ENCODE results near the gene SOCS7. TPM values are rescaled to one million over a fixed set of nuclear protein-coding genes. Genes with fewer than 3 reads are reported as not detected.

SOCS7 gene
- total RNA-seq, 2 experiments from 2014 or later = 18.0 to 18.9 TPM

DNA sequence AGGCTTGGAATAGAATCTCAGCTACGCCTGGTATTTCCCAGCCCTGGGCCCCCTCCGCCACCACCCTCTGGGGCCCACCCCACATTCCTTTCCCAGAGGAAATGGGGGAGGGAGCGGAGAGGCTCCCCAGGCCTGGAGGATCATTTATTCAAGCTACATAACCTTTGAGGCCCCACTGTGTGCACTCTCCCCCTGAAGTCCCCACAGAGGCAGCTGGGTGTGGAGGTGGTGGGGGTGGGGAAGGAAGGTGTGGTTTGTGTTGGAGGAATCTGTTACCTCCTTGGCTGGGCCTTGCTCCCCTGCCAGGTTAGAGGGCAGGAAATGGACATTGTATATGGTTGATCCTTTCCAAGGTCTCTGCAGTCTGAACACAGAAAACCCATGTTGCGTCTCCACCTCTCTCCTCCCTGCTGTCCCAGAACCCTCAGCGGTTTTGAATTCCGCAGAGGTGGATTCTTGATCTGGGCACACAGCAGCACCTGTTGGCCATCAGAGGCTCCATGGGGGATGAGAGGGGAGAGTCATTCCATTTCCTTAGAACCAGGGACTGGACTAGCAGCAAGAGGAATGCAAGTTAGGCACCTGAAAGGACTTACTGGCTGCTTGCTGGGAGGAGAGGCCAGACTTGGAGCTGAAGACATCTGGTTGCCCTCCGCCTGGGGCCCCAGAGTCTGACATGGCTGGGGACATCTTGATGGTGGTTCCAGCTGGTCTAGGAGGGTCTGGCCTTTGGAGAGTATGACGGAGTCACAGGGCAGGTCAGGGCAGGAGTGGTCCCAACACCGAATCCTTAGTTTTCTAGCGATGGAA is 99.6 kb downstream of the SOCS7 start:
- Mint-ChIP-seq H3K36me3 (ENCODE audit: low read depth) (no peaks in the 10 kb centered on the region), H3K9me3 (no peaks in the 10 kb centered on the region), H3K27me3 (peaks cover 30% of the 10 kb centered on the region), H3K27ac (no peak overlapping the region), H3K4me1 (ENCODE audit: low read depth) (peaks cover 12% of the 10 kb centered on the region), H3K4me3 (no peak overlapping the region)
- ChIA-PET CTCF (interaction anchor here (1.4 to 1.8 kb wide), 2 partner anchors 133 to 217 kb away, joined by 3 to 5 read pairs; no protein-coding TSS in a partner anchor), POLR2A (no interaction called here)
- no peak for DNase-seq
- intact Hi-C loops (cut with micrococcal nuclease) = no loop called here
- TF ChIP-seq, protein P1, sequence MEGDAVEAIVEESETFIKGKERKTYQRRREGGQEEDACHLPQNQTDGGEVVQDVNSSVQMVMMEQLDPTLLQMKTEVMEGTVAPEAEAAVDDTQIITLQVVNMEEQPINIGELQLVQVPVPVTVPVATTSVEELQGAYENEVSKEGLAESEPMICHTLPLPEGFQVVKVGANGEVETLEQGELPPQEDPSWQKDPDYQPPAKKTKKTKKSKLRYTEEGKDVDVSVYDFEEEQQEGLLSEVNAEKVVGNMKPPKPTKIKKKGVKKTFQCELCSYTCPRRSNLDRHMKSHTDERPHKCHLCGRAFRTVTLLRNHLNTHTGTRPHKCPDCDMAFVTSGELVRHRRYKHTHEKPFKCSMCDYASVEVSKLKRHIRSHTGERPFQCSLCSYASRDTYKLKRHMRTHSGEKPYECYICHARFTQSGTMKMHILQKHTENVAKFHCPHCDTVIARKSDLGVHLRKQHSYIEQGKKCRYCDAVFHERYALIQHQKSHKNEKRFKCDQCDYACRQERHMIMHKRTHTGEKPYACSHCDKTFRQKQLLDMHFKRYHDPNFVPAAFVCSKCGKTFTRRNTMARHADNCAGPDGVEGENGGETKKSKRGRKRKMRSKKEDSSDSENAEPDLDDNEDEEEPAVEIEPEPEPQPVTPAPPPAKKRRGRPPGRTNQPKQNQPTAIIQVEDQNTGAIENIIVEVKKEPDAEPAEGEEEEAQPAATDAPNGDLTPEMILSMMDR (IDR thresholded peaks at IDR 0.05) = no peak
- ATAC-seq = no peak

DNA sequence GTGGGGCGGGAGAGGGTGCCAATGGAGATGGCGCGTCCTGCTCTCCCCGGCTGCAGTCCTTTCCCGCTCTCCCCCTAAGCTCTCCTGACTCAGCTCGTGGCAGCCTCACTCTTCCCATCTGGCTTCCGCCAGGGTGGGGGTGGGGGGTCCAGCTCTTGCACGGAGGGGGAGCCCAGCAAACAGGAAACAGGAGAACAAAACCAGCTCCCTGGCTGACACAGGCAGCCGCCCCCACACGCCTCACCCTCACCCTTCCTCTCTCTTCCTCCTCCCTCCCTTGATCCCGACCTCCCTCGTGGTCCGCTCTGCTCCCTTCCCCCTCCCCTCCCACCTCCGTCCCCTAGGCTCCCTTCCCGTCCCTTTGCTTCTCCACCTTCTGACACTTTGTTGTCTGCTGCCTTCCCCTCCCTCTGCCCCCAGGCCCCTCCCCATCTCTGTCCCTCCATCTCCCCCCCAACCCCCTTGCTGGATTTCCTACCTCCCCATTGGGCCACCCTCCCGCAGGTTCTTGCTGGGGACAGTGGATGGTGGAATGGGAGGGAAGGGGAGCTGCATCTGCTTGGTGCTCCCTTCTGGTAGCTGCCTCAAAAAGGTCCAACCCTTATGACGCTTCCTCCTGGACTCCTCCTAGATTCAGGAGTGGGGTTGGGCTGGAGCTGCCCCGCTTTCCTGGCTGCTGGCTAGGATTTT is 100.3 kb downstream of the SOCS7 start:
- Mint-ChIP-seq H3K4me3 (no peak overlapping the region), H3K9me3 (no peaks in the 10 kb centered on the region), H3K27ac (no peak overlapping the region), H3K27me3 (peaks cover 30% of the 10 kb centered on the region), H3K36me3 (ENCODE audit: low read depth) (no peaks in the 10 kb centered on the region), H3K4me1 (ENCODE audit: low read depth) (peaks cover 12% of the 10 kb centered on the region)
- CTCF ChIA-PET = interaction anchor here (0.6 to 1.8 kb wide), 3 partner anchors 9 to 216 kb away, joined by 3 to 5 read pairs (median 3); no protein-coding TSS in a partner anchor
- POLR2A ChIA-PET = no interaction called here
- ATAC-seq = no peak
- no peak for DNase-seq
- TF ChIP-seq, protein P1 (IDR thresholded peaks at IDR 0.05) = no peak
- intact Hi-C loops (cut with micrococcal nuclease) = no loop called here

- intact Hi-C loops (cut with micrococcal nuclease) = no loop called here
- CTCF ChIA-PET = interaction anchor here (0.6 to 1.8 kb wide), 3 partner anchors 10 to 215 kb away, joined by 3 to 5 read pairs (median 3); no protein-coding TSS in a partner anchor
- H3K27me3 Mint-ChIP-seq = peaks cover 35% of the 10 kb centered on the region
- DNase-seq (no peak), ATAC-seq (no peak)
- peaks cover 12% of the 10 kb centered on the region for H3K4me1 Mint-ChIP-seq (ENCODE audit: low read depth)
- TF ChIP-seq, protein P1 (IDR thresholded peaks at IDR 0.05) = no peak
- H3K27ac Mint-ChIP-seq = no peak overlapping the region
- POLR2A ChIA-PET = no interaction called here
- no peaks in the 10 kb centered on the region for H3K9me3 Mint-ChIP-seq
- no peaks in the 10 kb centered on the region for H3K36me3 Mint-ChIP-seq (ENCODE audit: low read depth)
- H3K4me3 Mint-ChIP-seq = peak overlapping the region; percentile 10
Observed at GRCh38 chr17:38452719-38453118, 101.1 kb downstream of the SOCS7 start.

- intact Hi-C loops (cut with micrococcal nuclease) = no loop called here
- no peak for DNase-seq
- CTCF ChIA-PET = interaction anchor here (0.9 to 1.0 kb wide), 2 partner anchors 31 to 101 kb away, joined by 3 read pairs; no protein-coding TSS in a partner anchor
- H3K9me3 Mint-ChIP-seq = no peaks in the 10 kb centered on the region
- H3K27me3 Mint-ChIP-seq = peaks cover 35% of the 10 kb centered on the region
- H3K4me3 Mint-ChIP-seq = no peak overlapping the region
- H3K36me3 Mint-ChIP-seq (ENCODE audit: low read depth) = no peaks in the 10 kb centered on the region
- POLR2A ChIA-PET = no interaction called here
- TF ChIP-seq, protein P1 (IDR thresholded peaks at IDR 0.05) = no peak
- H3K4me1 Mint-ChIP-seq (ENCODE audit: low read depth) = peaks cover 12% of the 10 kb centered on the region
- ATAC-seq = no peak
- no peak overlapping the region for H3K27ac Mint-ChIP-seq
Observed at GRCh38 chr17:38453951-38454421, 102.3 kb downstream of the SOCS7 start.
